KMS-11 (cell line): ENCODE data around the gene CENPX.
A peak's percentile ranks its signal among the peaks of the same experiment; 100 is the strongest.

ENCODE experiments used
- H2AFZ ChIP-seq: fragments of 200-600 bp; sonication (generic); 2 replicates; pipeline ENCODE4 v1.6.1; 2016; ENCODE audit warnings: antibody characterized with exemption, mixed run types, low read depth
- H3K27ac ChIP-seq: fragments of 200-600 bp; sonication (generic); 2 replicates; pipeline ENCODE4 v1.6.1; 2016; ENCODE audit warnings: mild to moderate bottlenecking, mixed run types
- H3K27me3 ChIP-seq: fragments of 200-600 bp; sonication (generic); 2 replicates; pipeline ENCODE4 v1.6.1; 2017; ENCODE audit warnings: mild to moderate bottlenecking, low read depth, mixed run types, moderate library complexity; ENCODE audit not compliant: insufficient read depth
- H3K36me3 ChIP-seq: fragments of 200-600 bp; sonication (generic); 2 replicates; pipeline ENCODE4 v1.6.1; 2017; ENCODE audit warnings: mild to moderate bottlenecking, mixed run types; ENCODE audit not compliant: insufficient read depth
- H3K4me1 ChIP-seq: fragments of 200-600 bp; sonication (generic); 2 replicates; pipeline ENCODE4 v1.6.1; 2016; ENCODE audit warnings: mild to moderate bottlenecking, low read depth, mixed run types; ENCODE audit not compliant: poor library complexity, severe bottlenecking
- H3K4me2 ChIP-seq: fragments of 200-600 bp; sonication (generic); 2 replicates; pipeline ENCODE4 v1.7.0; 2016; ENCODE audit warnings: mild to moderate bottlenecking, mixed run types
- H3K4me3 ChIP-seq: fragments of 200-600 bp; sonication (generic); IDR thresholded peaks from 2 replicates; pipeline ENCODE4 v1.6.1; 2017; ENCODE audit warnings: low read depth, low read length, mixed read lengths; ENCODE audit not compliant: insufficient read depth
- H3K79me2 ChIP-seq: fragments of 200-600 bp; sonication (generic); 2 replicates; pipeline ENCODE4 v1.6.1; 2016; ENCODE audit warnings: low read depth, mixed run types; ENCODE audit not compliant: insufficient read depth
- H3K9ac ChIP-seq: fragments of 200-600 bp; sonication (generic); 2 replicates; pipeline ENCODE4 v1.6.1; 2016; ENCODE audit warnings: mild to moderate bottlenecking, mixed run types
- H4K20me1 ChIP-seq: fragments of 200-600 bp; sonication (generic); 2 replicates; pipeline ENCODE4 v1.6.1; 2016; ENCODE audit warnings: mild to moderate bottlenecking, mixed run types; ENCODE audit not compliant: insufficient read depth
- CTCF ChIP-seq: fragments of 200-600 bp; sonication (generic); conservative IDR thresholded peaks from 2 replicates; pipeline ENCODE4 v1.6.1; 2017; ENCODE audit warnings: low read depth, mild to moderate bottlenecking, antibody characterized with exemption, low read length, moderate library complexity, mixed read lengths

The CENPX gene

GRCh38 chr17:82034371-82035011 lies 11.8 kb upstream of the CENPX start:
- Histone ChIP-seq H3K9ac (no peak overlapping the region), H4K20me1 (no peaks in the 10 kb centered on the region), H2AFZ (no peak overlapping the region), H3K4me3 (no peak overlapping the region), H3K36me3 (no peaks in the 10 kb centered on the region), H3K27ac (no peak overlapping the region), H3K4me2 (no peak overlapping the region), H3K4me1 (peaks cover 21% of the 10 kb centered on the region), H3K79me2 (no peaks in the 10 kb centered on the region; the same call in 1 of the 2 replicates), H3K27me3 (no peaks in the 10 kb centered on the region)
- TF ChIP-seq CTCF: no peak

GRCh38 chr17:82033359-82034085 lies 10.8 kb upstream of the CENPX start:
- Histone ChIP-seq H3K4me1 (peaks cover 21% of the 10 kb centered on the region), H3K9ac (no peak overlapping the region), H3K27ac (no peak overlapping the region), H4K20me1 (no peaks in the 10 kb centered on the region), H3K4me2 (peak overlapping the region; percentile 92; the same call in 1 of the 2 replicates), H3K27me3 (no peaks in the 10 kb centered on the region), H3K79me2 (no peaks in the 10 kb centered on the region; the same call in 1 of the 2 replicates), H3K36me3 (no peaks in the 10 kb centered on the region), H2AFZ (no peak overlapping the region), H3K4me3 (no peak overlapping the region)
- TF ChIP-seq CTCF: no peak

DNA sequence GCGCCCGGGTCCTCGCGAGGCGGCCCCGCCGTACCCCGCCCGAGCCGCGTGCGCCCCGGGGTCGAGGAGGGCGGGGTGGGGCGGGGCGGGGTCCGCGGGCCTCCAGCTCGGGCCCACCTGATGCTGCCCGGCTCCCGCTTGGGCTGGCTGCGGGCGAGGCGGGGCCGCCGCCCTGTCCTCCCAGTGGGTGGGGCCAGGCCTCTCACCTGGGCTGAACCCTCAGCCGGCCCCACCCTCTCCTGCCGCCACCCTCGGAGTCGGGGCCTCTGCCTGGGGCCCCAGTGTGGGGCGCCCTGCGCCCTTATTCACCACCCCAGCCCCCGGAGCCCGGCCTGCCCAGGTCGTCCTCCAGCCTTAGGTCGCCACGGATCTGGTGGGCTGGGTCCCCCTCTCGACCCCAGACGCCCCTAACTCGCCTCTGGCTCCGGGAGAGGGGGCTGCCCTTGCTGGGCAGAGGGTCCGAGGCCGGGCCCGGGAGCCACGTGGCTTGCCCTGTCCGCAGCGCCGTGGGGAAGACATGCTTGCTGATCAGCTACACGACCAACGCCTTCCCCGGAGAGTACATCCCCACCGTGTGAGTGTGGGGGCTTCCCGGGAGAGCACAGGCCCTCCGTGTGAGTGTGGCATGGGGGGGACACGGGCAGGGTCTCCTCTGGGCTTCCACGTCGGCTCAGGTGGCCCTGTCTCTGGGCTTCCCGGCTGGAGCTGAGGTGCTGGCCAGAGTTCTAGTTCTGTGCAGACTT lies 9.4 kb upstream of the CENPX start:
- H4K20me1 ChIP-seq: no peaks in the 10 kb centered on the region
- H2AFZ ChIP-seq: peak overlapping the region; percentile 59
- H3K4me1 ChIP-seq: peaks cover 15% of the 10 kb centered on the region
- no peaks in the 10 kb centered on the region; the same call in 1 of the 2 replicates for H3K79me2 ChIP-seq
- peak overlapping the region; percentile 92 for H3K4me2 ChIP-seq
- no peaks in the 10 kb centered on the region for H3K36me3 ChIP-seq
- H3K9ac ChIP-seq: peak overlapping the region; percentile 77
- H3K4me3 ChIP-seq: no peak overlapping the region
- no peak for TF ChIP-seq CTCF
- peak overlapping the region; percentile 28; the same call in 1 of the 2 replicates for H3K27ac ChIP-seq
- H3K27me3 ChIP-seq: no peaks in the 10 kb centered on the region

- Histone ChIP-seq H4K20me1 (no peaks in the 10 kb centered on the region), H3K36me3 (no peaks in the 10 kb centered on the region), H3K27me3 (no peaks in the 10 kb centered on the region), H2AFZ (peak within 1 kb of the TSS; percentile 75), H3K4me1 (peaks cover 11% of the 10 kb centered on the region), H3K79me2 (no peaks in the 10 kb centered on the region), H3K4me2 (peak within 1 kb of the TSS; percentile 92), H3K9ac (peak within 1 kb of the TSS; percentile 77), H3K4me3 (no peak within 1 kb of the TSS), H3K27ac (peak within 1 kb of the TSS; percentile 59)
- no peak for TF ChIP-seq CTCF
Measured at GRCh38 chr17:82031303-82031884, 8.7 kb upstream of the CENPX start, which contains the start of gene RAC3. Gene RAC3 (plus strand): TSS chr17:82031678. CDS start chr17:82031762, 84 bp downstream.
